Left ventricle myocardium inferior (tissue), 1 donor: Measurements from ENCODE around the gene MGRN1. TPM values are rescaled to one million over a fixed set of nuclear protein-coding genes. Genes with fewer than 3 reads are reported as not detected.

Experiments
- DNase-seq: peaks from one replicate; pipeline ENCODE4 v3.0.0-alpha.2; 2020
- H3K27ac ChIP-seq: fragments of 200-600 bp; replicated peaks from 2 replicates; pipeline ENCODE4 v1.8.0; 2021
- H3K27me3 ChIP-seq: fragments of 200-600 bp; 2 replicates; pipeline ENCODE4 v1.8.0; 2021; ENCODE audit warnings: low read depth
- H3K36me3 ChIP-seq: fragments of 200-600 bp; 2 replicates; pipeline ENCODE4 v1.8.0; 2021
- H3K4me1 ChIP-seq: fragments of 200-600 bp; 2 replicates; pipeline ENCODE4 v1.8.0; 2021
- H3K4me3 ChIP-seq: fragments of 200-600 bp; 2 replicates; pipeline ENCODE4 v1.8.0; 2021; ENCODE audit warnings: mild to moderate bottlenecking, moderate library complexity
- H3K9me3 ChIP-seq: fragments of 200-600 bp; replicated peaks from 2 replicates; pipeline ENCODE4 v1.8.0; 2021
- intact Hi-C: fragments of 100-400 bp; cut with micrococcal nuclease; formaldehyde crosslinking; loops from one replicate; pipeline ENCODE4 v1.11.0; 2022
- total RNA-seq: library from RNA; stranded (reverse); fragmentation: NEBNext Ultra II Directional; extraction: Animal tissue kit (Norgen Biotek cat#: 25700); gene quantifications from one replicate; pipeline ENCODE4 v1.2.1, GENCODE V29; 2021
- TF ChIP-seq, protein P1 (sequence below): fragments of 200-600 bp; IDR thresholded peaks from 2 replicates; pipeline ENCODE4 v1.8.0; 2021; ENCODE audit warnings: antibody characterized with exemption, mild to moderate bottlenecking, borderline replicate concordance
- donor health status: DM: no; HTN: yes; CAD: no; lungs with severe emphysema.

The MGRN1 gene
- total RNA-seq, 1 donor from 2014 or later = 30.5 TPM

DNA sequence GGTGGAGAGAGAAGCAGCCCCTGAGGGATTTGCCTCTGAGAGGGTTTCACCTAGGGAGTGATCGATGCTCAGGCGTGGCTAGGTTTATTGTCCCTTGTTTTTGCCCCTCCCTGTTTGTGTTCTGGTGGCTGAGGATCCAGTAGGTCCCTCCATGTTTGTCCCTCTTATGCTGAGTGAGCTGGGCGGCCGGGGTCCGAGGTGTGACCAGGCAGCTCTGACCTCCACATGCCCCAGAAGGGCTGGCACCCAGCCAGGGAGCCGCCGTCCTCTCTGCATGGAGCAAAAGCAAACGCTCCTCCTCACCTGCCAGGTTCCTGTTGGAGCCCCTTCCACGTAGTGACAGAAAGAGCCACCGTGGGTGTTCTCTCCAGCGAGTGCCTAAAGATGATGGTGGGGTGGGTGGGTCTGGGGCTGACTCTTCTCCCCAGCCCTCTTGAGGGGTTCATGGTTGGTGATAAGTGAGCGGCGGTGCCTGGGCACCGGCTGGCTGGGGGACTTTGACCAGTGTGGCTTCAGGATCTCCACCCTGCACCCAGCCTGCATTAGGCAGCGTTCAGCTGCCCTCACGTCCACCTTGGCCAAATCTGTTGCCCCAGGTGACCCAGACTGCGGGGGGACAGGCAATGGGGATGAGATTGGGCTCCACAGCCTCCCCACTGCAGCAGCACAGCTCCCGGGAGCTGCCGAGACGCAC is 54.7 kb downstream of the MGRN1 start:
- H3K9me3 ChIP-seq = no peaks in the 10 kb centered on the region
- TF ChIP-seq, protein P1, sequence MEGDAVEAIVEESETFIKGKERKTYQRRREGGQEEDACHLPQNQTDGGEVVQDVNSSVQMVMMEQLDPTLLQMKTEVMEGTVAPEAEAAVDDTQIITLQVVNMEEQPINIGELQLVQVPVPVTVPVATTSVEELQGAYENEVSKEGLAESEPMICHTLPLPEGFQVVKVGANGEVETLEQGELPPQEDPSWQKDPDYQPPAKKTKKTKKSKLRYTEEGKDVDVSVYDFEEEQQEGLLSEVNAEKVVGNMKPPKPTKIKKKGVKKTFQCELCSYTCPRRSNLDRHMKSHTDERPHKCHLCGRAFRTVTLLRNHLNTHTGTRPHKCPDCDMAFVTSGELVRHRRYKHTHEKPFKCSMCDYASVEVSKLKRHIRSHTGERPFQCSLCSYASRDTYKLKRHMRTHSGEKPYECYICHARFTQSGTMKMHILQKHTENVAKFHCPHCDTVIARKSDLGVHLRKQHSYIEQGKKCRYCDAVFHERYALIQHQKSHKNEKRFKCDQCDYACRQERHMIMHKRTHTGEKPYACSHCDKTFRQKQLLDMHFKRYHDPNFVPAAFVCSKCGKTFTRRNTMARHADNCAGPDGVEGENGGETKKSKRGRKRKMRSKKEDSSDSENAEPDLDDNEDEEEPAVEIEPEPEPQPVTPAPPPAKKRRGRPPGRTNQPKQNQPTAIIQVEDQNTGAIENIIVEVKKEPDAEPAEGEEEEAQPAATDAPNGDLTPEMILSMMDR = no peak
- H3K27ac ChIP-seq = peak overlapping the region; percentile 93
- no peaks in the 10 kb centered on the region for H3K27me3 ChIP-seq
- peak overlapping the region; percentile 56 for H3K4me3 ChIP-seq
- intact Hi-C loops = no loop called here
- peaks cover 70% of the 10 kb centered on the region for H3K4me1 ChIP-seq
- H3K36me3 ChIP-seq = peaks cover 45% of the 10 kb centered on the region
- peak; percentile 49 for DNase-seq

DNA sequence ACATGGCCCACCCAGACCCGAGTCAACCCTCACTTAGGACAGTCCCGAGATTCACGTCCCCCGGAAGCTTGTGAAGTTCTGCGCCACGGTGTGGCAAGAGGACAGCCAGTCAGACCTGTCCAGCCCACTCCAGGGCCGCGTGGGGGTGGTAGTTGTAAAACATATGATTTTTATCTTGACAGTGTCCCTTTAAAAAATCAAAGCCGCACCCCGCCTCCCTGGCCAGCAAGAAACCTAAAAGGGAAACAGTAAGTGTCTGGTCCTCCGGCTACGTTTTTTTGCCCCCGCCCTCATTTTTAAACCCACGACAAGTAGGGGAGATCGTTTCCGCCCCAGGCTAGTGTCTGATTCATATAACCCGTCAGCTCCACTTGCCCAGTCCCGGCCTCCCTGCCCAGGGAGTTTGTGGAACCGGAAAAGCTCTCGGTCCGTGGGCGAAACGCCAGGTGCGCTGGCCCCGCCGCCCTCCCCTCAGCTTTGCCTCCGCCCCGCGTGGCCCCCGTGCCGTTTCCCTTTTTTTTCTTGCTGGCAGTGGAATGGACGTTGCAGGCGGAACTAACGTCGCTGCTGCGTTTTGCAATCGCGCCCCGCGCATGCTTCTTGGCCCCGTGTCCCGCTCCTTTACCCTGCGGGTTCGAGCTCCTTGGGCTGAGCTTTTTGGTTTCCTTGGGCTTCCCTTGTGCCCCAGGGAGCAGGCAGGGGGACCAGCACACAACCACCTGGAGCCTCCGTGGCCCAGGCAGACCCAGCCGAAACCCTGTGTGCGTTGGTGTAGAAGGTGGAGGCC is 55.4 kb downstream of the MGRN1 start:
- no peaks in the 10 kb centered on the region for H3K9me3 ChIP-seq
- H3K4me1 ChIP-seq = peaks cover 70% of the 10 kb centered on the region
- no peaks in the 10 kb centered on the region for H3K27me3 ChIP-seq
- peak overlapping the region; percentile 93 for H3K27ac ChIP-seq
- peaks cover 49% of the 10 kb centered on the region for H3K36me3 ChIP-seq
- DNase-seq = peak; percentile 76
- intact Hi-C loops = no loop called here
- TF ChIP-seq, protein P1 = no peak
- H3K4me3 ChIP-seq = peak overlapping the region; percentile 56

DNA sequence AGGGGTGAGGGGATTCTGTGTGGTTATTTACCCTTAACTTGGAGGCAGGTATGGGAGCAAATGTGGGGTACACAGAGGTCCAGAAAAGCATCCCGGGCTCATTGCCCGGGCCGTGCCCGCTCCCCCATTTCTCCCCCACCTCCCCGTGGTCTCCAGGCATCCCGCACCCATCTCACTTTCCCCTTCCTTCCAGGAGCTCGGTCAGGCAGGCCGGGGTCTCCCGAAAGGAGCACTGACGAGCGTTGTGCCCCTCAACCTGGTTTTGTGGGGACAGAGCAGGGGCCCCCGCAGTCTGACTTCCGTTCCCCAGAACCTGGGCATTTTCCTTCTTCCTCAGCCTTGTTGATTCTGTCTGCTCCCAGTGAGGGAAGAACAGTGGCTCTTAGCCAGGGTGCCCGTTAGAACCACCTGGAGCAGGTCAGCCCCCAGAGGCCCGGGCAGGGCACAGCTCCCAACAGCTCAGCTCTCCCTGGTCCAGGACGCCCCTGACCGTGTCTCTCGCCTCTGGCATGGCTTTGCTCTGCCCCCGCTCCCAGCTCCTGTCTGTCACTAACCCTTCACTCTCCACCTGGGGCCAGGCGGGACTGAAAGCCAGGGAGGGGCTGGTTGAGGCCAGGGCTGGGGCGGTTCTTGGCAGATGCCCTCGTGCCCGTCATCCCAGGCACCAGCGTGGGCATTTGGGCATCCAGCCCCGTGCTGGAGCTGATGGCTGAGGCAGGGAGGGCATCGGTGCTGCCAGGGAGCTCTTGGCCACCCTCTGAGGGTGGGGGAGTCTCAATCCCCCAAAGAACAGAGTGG is 56.2 kb downstream of the MGRN1 start:
- H3K27ac ChIP-seq = peak overlapping the region; percentile 93
- H3K4me3 ChIP-seq = peak overlapping the region; percentile 56
- no peaks in the 10 kb centered on the region for H3K9me3 ChIP-seq
- intact Hi-C loops = no loop called here
- peak; percentile 78 for DNase-seq
- TF ChIP-seq, protein P1 = no peak
- peaks cover 49% of the 10 kb centered on the region for H3K36me3 ChIP-seq
- peaks cover 67% of the 10 kb centered on the region for H3K4me1 ChIP-seq
- H3K27me3 ChIP-seq = no peaks in the 10 kb centered on the region

DNA sequence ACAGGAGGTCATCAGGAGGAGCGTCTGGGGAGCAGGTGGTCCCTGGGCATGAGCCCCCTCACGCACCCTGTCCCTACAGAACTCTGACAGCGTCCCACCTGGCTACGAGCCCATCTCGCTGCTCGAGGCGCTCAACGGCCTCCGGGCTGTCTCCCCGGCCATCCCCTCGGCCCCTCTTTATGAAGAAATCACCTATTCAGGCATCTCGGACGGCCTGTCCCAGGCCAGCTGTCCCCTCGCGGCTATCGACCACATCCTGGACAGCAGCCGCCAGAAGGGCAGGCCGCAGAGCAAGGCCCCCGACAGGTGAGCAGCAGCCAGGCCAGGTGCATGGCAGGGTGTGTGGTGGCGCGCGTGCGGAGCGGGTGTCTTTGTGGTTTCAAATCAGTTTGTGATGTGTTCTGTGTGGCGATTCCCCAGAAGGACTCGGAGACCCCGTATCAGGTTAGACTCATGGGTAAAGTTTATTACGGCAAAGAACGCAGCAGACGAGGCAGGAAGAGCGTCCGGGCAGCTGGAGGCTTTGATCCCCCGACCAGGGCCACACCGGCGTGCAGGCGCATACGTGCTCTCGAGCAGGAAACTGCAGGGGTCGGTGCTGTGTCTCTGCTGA is 57.0 kb downstream of the MGRN1 start:
- TF ChIP-seq, protein P1 = no peak
- H3K27me3 ChIP-seq = no peaks in the 10 kb centered on the region
- DNase-seq = no peak
- H3K36me3 ChIP-seq = peaks cover 54% of the 10 kb centered on the region
- no peak overlapping the region for H3K4me3 ChIP-seq
- intact Hi-C loops = no loop called here
- H3K4me1 ChIP-seq = peaks cover 60% of the 10 kb centered on the region
- H3K9me3 ChIP-seq = no peaks in the 10 kb centered on the region
- H3K27ac ChIP-seq = peak overlapping the region; percentile 93

DNA sequence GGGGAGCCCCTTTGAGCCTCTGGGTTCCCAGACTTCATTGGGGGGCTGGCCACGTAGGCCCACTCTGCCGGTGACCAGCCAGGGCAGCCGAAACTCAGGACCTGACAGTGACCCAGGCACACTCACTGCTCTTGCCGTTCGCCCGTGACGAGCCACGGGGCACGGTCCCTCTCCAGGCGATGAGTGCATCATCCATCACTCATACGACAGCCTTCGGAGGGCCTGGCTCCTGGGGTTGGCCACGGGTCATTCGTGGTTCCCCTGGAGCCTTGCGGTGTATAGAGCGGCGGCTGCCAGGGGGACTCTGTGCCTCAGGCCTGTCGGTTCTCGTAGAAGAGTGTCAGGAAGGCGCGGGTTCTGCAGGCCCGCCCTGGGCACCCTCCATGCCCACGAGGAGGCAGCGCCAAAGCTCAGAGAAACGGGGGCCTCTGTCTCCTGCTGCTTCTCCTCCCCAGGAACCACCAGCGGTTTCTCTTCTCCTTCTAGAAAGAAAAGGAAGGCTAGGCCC is 57.5 kb downstream of the MGRN1 start:
- H3K27me3 ChIP-seq = no peaks in the 10 kb centered on the region
- H3K36me3 ChIP-seq = peaks cover 60% of the 10 kb centered on the region
- intact Hi-C loops = no loop called here
- H3K4me3 ChIP-seq = no peak overlapping the region
- TF ChIP-seq, protein P1 = no peak
- H3K9me3 ChIP-seq = no peaks in the 10 kb centered on the region
- no peak overlapping the region for H3K27ac ChIP-seq
- no peak for DNase-seq
- peaks cover 54% of the 10 kb centered on the region for H3K4me1 ChIP-seq
